ENCODE measurements around the gene KREMEN1.

The KREMEN1 gene

GRCh38 chr22:29147331-29147899 is 74.6 kb downstream of the KREMEN1 start:
- Histone ChIP-seq H3K36me3 (ENCODE audit: insufficient read depth) (no peaks in the 10 kb centered on the region), H3K27ac (no peak overlapping the region), H3K4me2 (no peak overlapping the region), H3K79me2 (ENCODE audit: insufficient read depth, low read depth) (no peaks in the 10 kb centered on the region), H4K20me1 (ENCODE audit: insufficient read depth) (no peaks in the 10 kb centered on the region), H3K4me3 (IDR thresholded peaks at IDR 0.05; ENCODE audit: insufficient read depth, low read depth, low read length) (no peak overlapping the region), H3K4me1 (ENCODE audit: low read depth, poor library complexity, severe bottlenecking) (no peaks in the 10 kb centered on the region), H2AFZ (ENCODE audit: low read depth) (no peak overlapping the region), H3K27me3 (ENCODE audit: insufficient read depth, low read depth) (no peaks in the 10 kb centered on the region), H3K9ac (no peak overlapping the region)
- no peak for TF ChIP-seq CTCF (conservative IDR thresholded peaks at IDR 0.05; ENCODE audit: low read depth, low read length)

GRCh38 chr22:29148036-29148435 is 75.2 kb downstream of the KREMEN1 start:
- H3K27ac ChIP-seq = no peak overlapping the region
- H3K36me3 ChIP-seq (ENCODE audit: insufficient read depth) = no peaks in the 10 kb centered on the region
- TF ChIP-seq CTCF (conservative IDR thresholded peaks at IDR 0.05; ENCODE audit: low read depth, low read length) = no peak
- H3K79me2 ChIP-seq (ENCODE audit: insufficient read depth, low read depth) = no peaks in the 10 kb centered on the region
- H4K20me1 ChIP-seq (ENCODE audit: insufficient read depth) = no peaks in the 10 kb centered on the region
- H3K27me3 ChIP-seq (ENCODE audit: insufficient read depth, low read depth) = no peaks in the 10 kb centered on the region
- no peaks in the 10 kb centered on the region for H3K4me1 ChIP-seq (ENCODE audit: low read depth, poor library complexity, severe bottlenecking)
- no peak overlapping the region for H3K9ac ChIP-seq
- H3K4me2 ChIP-seq = no peak overlapping the region
- H2AFZ ChIP-seq (ENCODE audit: low read depth) = no peak overlapping the region
- no peak overlapping the region for H3K4me3 ChIP-seq (IDR thresholded peaks at IDR 0.05; ENCODE audit: insufficient read depth, low read depth, low read length)

GRCh38 chr22:29148826-29149225 is 76.0 kb downstream of the KREMEN1 start:
- Histone ChIP-seq H3K4me3 (IDR thresholded peaks at IDR 0.05; ENCODE audit: insufficient read depth, low read depth, low read length) (no peak overlapping the region), H2AFZ (ENCODE audit: low read depth) (no peak overlapping the region), H3K27me3 (ENCODE audit: insufficient read depth, low read depth) (no peaks in the 10 kb centered on the region), H3K36me3 (ENCODE audit: insufficient read depth) (no peaks in the 10 kb centered on the region), H3K4me1 (ENCODE audit: low read depth, poor library complexity, severe bottlenecking) (no peaks in the 10 kb centered on the region), H3K27ac (no peak overlapping the region), H3K9ac (no peak overlapping the region), H4K20me1 (ENCODE audit: insufficient read depth) (no peaks in the 10 kb centered on the region), H3K4me2 (no peak overlapping the region), H3K79me2 (ENCODE audit: insufficient read depth, low read depth) (no peaks in the 10 kb centered on the region)
- no peak for TF ChIP-seq CTCF (conservative IDR thresholded peaks at IDR 0.05; ENCODE audit: low read depth, low read length)

GRCh38 chr22:29149841-29150555 is 77.2 kb downstream of the KREMEN1 start:
- Histone ChIP-seq H3K4me3 (IDR thresholded peaks at IDR 0.05; ENCODE audit: insufficient read depth, low read depth, low read length) (no peak overlapping the region), H3K27me3 (ENCODE audit: insufficient read depth, low read depth) (no peaks in the 10 kb centered on the region), H2AFZ (ENCODE audit: low read depth) (no peak overlapping the region), H3K27ac (no peak overlapping the region), H4K20me1 (ENCODE audit: insufficient read depth) (no peaks in the 10 kb centered on the region), H3K4me2 (no peak overlapping the region), H3K9ac (no peak overlapping the region), H3K4me1 (ENCODE audit: low read depth, poor library complexity, severe bottlenecking) (peaks cover 5% of the 10 kb centered on the region), H3K36me3 (ENCODE audit: insufficient read depth) (no peaks in the 10 kb centered on the region), H3K79me2 (ENCODE audit: insufficient read depth, low read depth) (no peaks in the 10 kb centered on the region)
- no peak for TF ChIP-seq CTCF (conservative IDR thresholded peaks at IDR 0.05; ENCODE audit: low read depth, low read length)
